GM12874 (cell line): ENCODE data around the gene PLVAP.

Experiments
- TF ChIP-seq, protein P1 (sequence below): IDR thresholded peaks from 2 replicates; pipeline ENCODE4 v1.5.1; 2011; ENCODE audit warnings: low read depth, mild to moderate bottlenecking, control low read depth, low read length, moderate library complexity; ENCODE audit not compliant: insufficient read depth

Gene PLVAP

DNA sequence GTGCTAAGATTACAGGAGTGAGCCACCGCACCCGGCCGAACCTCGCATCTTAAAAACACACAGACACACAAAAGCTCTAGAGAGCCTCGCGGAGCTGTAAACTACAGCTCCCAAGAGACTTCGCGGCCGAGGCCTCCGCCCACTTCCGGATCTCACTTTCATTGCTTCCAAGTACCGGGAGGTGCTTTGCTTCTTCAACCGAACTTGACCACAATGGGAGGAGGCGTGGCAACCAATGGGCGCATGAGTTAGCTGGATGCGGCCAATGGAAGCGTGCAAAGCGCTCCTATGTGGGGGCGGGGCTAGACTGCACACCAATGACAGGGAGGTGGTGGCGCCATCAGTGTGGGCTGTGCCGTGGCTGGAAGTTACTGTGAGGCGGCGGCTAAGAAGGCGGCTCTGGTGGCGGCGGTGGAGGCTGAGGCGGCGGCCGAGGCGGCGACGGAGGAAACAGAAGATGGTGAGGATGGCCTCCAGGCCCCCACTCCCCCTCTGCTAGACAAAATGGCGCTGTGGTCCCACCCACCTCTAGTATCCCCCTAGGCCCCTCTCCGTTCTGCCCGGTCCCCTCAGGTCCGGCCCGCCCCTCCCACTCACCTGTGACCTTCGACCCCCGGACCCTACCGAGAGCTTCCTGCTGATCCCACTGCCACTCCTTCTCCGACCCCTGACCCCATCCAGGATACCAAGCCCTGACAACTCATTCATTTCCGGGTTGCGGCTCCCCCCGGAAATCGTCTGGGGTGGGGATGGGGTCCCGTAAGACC, 67.8 kb downstream of the PLVAP start, which contains the start of gene DDA1:
Gene DDA1, plus strand, starts transcription at position 366 of the 767 bp plus-strand sequence. Its CDS starts 92 bp downstream, at position 458.
- TF ChIP-seq, protein P1, sequence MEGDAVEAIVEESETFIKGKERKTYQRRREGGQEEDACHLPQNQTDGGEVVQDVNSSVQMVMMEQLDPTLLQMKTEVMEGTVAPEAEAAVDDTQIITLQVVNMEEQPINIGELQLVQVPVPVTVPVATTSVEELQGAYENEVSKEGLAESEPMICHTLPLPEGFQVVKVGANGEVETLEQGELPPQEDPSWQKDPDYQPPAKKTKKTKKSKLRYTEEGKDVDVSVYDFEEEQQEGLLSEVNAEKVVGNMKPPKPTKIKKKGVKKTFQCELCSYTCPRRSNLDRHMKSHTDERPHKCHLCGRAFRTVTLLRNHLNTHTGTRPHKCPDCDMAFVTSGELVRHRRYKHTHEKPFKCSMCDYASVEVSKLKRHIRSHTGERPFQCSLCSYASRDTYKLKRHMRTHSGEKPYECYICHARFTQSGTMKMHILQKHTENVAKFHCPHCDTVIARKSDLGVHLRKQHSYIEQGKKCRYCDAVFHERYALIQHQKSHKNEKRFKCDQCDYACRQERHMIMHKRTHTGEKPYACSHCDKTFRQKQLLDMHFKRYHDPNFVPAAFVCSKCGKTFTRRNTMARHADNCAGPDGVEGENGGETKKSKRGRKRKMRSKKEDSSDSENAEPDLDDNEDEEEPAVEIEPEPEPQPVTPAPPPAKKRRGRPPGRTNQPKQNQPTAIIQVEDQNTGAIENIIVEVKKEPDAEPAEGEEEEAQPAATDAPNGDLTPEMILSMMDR: no peak

- TF ChIP-seq, protein P1: no peak
These were observed 69.2 kb downstream of the PLVAP start for GRCh38 chr19:17307876-17308377.

- TF ChIP-seq, protein P1: no peak
These were observed 70.8 kb downstream of the PLVAP start for GRCh38 chr19:17306285-17306714.

DNA sequence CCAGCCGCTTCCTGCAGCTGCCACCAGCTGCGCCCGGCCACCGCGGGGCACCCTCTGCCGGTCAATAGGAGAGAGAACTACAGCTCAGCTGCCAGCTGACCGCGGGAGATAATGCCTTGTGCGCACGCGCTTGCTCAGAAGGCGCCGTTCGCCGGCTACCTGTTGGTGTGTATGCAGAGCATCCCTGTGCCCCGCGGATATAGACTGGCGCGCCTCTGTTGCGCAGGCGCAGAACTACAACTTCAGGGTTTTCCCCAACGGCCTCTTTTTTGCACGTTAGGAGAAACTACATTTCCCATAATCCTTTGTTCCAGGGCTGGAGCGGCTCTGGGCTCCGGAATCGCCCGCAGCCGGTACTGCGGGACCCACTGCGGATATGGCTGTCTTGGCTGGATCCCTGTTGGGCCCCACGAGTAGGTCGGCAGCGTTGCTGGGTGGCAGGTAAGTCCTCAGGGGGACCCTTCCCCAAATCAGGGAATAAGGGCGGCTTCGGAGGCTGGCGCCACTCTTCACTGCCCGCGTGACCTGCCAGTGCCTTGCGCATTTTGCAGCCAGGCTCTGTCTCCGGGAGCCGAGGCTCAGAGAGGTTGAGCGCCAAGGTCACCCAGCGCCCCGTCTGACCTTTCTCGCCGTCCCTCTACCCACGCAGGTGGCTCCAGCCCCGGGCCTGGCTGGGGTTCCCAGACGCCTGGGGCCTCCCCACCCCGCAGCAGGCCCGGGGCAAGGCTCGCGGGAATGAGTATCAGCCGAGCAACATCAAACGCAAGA, 71.4 kb downstream of the PLVAP start, which contains the start of gene MRPL34:
Gene MRPL34, plus strand, starts transcription at position 356 of the 768 bp plus-strand sequence. Its CDS starts 21 bp downstream, at position 377.
- TF ChIP-seq, protein P1: peak; percentile 87

DNA sequence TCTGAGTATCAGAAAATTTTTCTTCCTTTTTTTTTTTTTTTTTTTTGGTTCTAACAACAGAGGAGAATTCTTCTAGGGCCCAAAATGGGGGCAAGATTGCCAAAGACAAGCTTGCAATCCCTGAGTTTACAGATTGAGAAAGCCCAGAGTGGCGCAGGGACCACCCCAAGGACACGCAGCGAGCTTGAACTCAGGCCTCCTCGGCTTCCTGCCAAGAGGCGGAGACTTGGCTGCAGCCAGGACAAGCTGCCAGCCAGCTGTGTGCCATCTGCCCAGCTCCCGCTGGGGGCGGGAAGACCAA, 72.0 kb downstream of the PLVAP start:
- TF ChIP-seq, protein P1: no peak

DNA sequence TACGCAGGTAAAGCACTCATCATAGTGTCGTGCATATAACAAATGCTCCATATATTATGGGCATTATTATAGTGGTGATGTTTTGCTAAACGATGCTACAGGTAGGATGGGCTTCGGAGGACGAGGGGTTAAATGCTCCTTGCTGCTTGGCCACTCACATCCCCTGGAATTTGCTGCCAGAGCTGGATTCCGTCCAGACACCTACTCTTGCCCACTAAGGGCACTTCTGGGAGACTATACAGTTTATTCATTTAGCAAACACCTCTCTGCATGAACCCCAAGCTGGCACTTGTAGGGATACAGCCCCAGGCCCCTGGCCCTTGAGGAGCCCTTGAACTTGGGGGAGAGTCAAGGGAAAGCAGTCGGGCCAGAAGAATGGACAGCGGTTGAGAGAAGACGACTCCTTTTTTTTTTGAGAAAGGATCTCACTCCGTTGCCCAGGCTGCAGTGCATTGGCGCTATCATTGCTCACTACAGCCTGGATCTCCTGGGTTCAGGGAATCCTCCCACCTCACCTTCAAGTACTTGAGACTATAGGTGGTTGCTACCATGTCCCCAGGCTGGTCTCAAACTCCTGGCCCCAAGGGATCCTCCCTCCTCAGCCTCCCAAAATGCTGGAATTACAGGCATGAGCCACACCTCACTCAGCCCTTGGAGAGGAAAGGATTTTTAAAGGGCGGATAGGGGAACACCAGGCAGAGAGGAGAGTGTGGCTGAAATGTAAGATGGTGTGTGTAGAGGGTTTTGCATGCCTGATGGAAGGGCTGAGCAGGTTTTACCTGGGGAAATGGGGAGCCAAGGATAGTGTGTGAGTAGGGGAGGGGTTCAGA, 72.5 kb downstream of the PLVAP start:
- TF ChIP-seq, protein P1: no peak

GRCh38 chr19:17303940-17304267, 73.2 kb downstream of the PLVAP start:
- TF ChIP-seq, protein P1: no peak
